ENCODE results near the gene OPRM1.
"Not testable (repeated sequence)": the region's sequence is repeated elsewhere in the genome, so short reads cannot be mapped to it uniquely, and the experiment has no call there.

The OPRM1 gene

GRCh38 chr6:154154389-154154967 lies 115.4 kb downstream of the OPRM1 start:
- peak; percentile 16 for DNase-seq

GRCh38 chr6:154156135-154156896 lies 117.3 kb downstream of the OPRM1 start:
- no peak for DNase-seq

GRCh38 chr6:154157082-154157481 lies 118.0 kb downstream of the OPRM1 start:
- DNase-seq = no peak

GRCh38 chr6:154157706-154158105 lies 118.7 kb downstream of the OPRM1 start:
- no peak for DNase-seq

- DNase-seq = no peak
Observed at GRCh38 chr6:154159126-154159525, 120.1 kb downstream of the OPRM1 start.

- DNase-seq = no peak
Observed at GRCh38 chr6:154161689-154162088, 122.6 kb downstream of the OPRM1 start.

GRCh38 chr6:154164397-154164796 lies 125.4 kb downstream of the OPRM1 start:
- no peak for DNase-seq

- DNase-seq = no peak
Observed at GRCh38 chr6:154165478-154165877, 126.4 kb downstream of the OPRM1 start.

- no peak for DNase-seq
Observed at GRCh38 chr6:154166140-154166539, 127.1 kb downstream of the OPRM1 start.

GRCh38 chr6:154167126-154167525 lies 128.1 kb downstream of the OPRM1 start:
- no peak for DNase-seq

GRCh38 chr6:154169193-154169847 lies 130.3 kb downstream of the OPRM1 start:
- no peak for DNase-seq

GRCh38 chr6:154170106-154170505 lies 131.1 kb downstream of the OPRM1 start:
- DNase-seq = no peak

GRCh38 chr6:154172393-154172792 lies 133.4 kb downstream of the OPRM1 start:
- not testable (repeated sequence) for DNase-seq

- no peak for DNase-seq
Observed at GRCh38 chr6:154179434-154179833, 140.4 kb downstream of the OPRM1 start.

- DNase-seq = no peak
Observed at GRCh38 chr6:154187203-154187602, 148.2 kb downstream of the OPRM1 start.

GRCh38 chr6:154187714-154188113 lies 148.7 kb downstream of the OPRM1 start:
- DNase-seq = no peak

- DNase-seq = no peak
Observed at GRCh38 chr6:154196333-154196885, 157.4 kb downstream of the OPRM1 start.

- DNase-seq = no peak
Observed at GRCh38 chr6:154197196-154197860, 158.3 kb downstream of the OPRM1 start.

GRCh38 chr6:154201688-154202087 lies 162.6 kb downstream of the OPRM1 start:
- DNase-seq = not testable (repeated sequence)

GRCh38 chr6:154202339-154202738 lies 163.3 kb downstream of the OPRM1 start:
- DNase-seq = no peak

GRCh38 chr6:154202958-154203357 lies 163.9 kb downstream of the OPRM1 start:
- no peak for DNase-seq

- DNase-seq = no peak
Observed at GRCh38 chr6:154206141-154206540, 167.1 kb downstream of the OPRM1 start.

- no peak for DNase-seq
Observed at GRCh38 chr6:154206996-154207395, 168.0 kb downstream of the OPRM1 start.

All from NCI-H1417 treated with DMSO at 0.1 percent for 48 hours (cell line).